ENCODE results near the gene CRYBB1. TPM values are rescaled to one million over a fixed set of nuclear protein-coding genes. Genes with fewer than 3 reads are reported as not detected.

Gene CRYBB1
- total and polyA plus RNA-seq, 2 of the 13 experiments (the other 11 are each of a cell fraction or from before 2014, with no cell fraction given), result not detected

DNA sequence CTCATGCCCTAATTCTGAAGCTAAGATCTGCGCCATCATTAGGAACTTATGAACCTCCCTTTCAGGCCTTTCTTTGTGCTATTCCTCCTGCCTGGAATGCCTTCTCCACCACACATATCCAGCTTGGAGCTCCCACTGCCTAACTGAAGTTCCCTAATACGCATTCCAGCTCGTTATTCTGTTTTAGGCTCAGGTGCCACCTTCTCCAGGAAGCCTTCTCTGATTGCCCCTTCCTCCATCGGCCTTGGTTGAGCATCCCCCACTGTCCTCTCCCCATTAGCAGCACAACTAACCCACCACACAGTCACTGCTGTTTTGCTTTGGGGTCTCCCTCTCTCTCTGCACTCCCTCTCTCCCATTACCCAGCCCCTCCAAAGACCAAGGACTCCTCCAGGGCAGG lies 5.2 kb downstream of the CRYBB1 start:
- WGBS (ENCODE audit: low lambda C conversion rate), result 21% methylated on average over 4 of the region's 4 CpGs
- H3K27me3 ChIP-seq (ENCODE audit: control insufficient read depth in 1 of 2, insufficient read depth in 2 of 2, low read length in 2 of 2), result peaks cover 0 to 14% of the 10 kb centered on the region in 2 experiments; a peak in 2 of 5 replicates
- H3K4me3 ChIP-seq (replicated peaks in 1 of 3; ENCODE audit: insufficient read depth in 1 of 3, low read depth in 2 of 3, low read length in 3 of 3), result no peak overlapping the region
- H2AFZ ChIP-seq (ENCODE audit: low read length), result no peak overlapping the region
- FAIRE-seq (no peak), DNase-seq (ENCODE audit: low spot score) (no peak), ATAC-seq (no peak)
- H3K27ac ChIP-seq (ENCODE audit: extremely low read length, insufficient read depth, low read length), result no peak overlapping the region
- no peaks in the 10 kb centered on the region for H3K36me3 ChIP-seq (replicated peaks in 1 of 2; ENCODE audit: control insufficient read depth in 1 of 2, insufficient read depth in 2 of 2, low read length in 2 of 2)
- intact Hi-C loops (cut with micrococcal nuclease; ENCODE audit: unreplicated experiment) (no loop called here), in situ Hi-C loops (cut with HindIII; ENCODE audit: extremely low pct_ligation_motif_present, low pct_unique_long_range_greater_than_20kb) (no loop called here)
- H3K9ac ChIP-seq (ENCODE audit: insufficient read depth, low read depth, low read length), result no peak overlapping the region
- no TSS peak for BruUV-seq (replicated peaks)
- no peaks in the 10 kb centered on the region for H4K20me1 ChIP-seq (ENCODE audit: insufficient read depth, low read length)
- H3K79me2 ChIP-seq (ENCODE audit: insufficient read depth, low read length), result no peaks in the 10 kb centered on the region
- H3K9me3 ChIP-seq (ENCODE audit: low read length), result no peaks in the 10 kb centered on the region
- TF ChIP-seq ELF3 (CRISPR knock-in tag; IDR thresholded peaks at IDR 0.05) (no peak), ZNF709 (CRISPR knock-in tag; IDR thresholded peaks at IDR 0.05) (no peak), NR3C1 (CRISPR knock-in tag; IDR thresholded peaks at IDR 0.05) (no peak), ZC3H4 (CRISPR knock-in tag; IDR thresholded peaks at IDR 0.05; ENCODE audit: borderline replicate concordance) (no peak), MATR3 (CRISPR knock-in tag; IDR thresholded peaks at IDR 0.05) (no peak), ZKSCAN1 (IDR thresholded peaks at IDR 0.05; ENCODE audit: low read length) (no peak), FOXA3 (CRISPR knock-in tag; IDR thresholded peaks at IDR 0.05) (no peak), ZNF703 (CRISPR knock-in tag; IDR thresholded peaks at IDR 0.05; ENCODE audit: borderline replicate concordance) (no peak), RXRA (CRISPR knock-in tag; IDR thresholded peaks at IDR 0.05) (no peak), ZNF432 (CRISPR knock-in tag; IDR thresholded peaks at IDR 0.05; ENCODE audit: borderline replicate concordance) (no peak), KLF6 (CRISPR knock-in tag; IDR thresholded peaks at IDR 0.05) (no peak), ZNF549 (CRISPR knock-in tag; IDR thresholded peaks at IDR 0.05) (no peak), SMAD3 (CRISPR knock-in tag; IDR thresholded peaks at IDR 0.05) (no peak), U2AF1 (optimal IDR thresholded peaks at IDR 0.05; ENCODE audit: low read depth, low read length) (no peak), PHF20 (CRISPR knock-in tag; IDR thresholded peaks at IDR 0.05) (no peak)
- TF ChIP-seq, protein P1, sequence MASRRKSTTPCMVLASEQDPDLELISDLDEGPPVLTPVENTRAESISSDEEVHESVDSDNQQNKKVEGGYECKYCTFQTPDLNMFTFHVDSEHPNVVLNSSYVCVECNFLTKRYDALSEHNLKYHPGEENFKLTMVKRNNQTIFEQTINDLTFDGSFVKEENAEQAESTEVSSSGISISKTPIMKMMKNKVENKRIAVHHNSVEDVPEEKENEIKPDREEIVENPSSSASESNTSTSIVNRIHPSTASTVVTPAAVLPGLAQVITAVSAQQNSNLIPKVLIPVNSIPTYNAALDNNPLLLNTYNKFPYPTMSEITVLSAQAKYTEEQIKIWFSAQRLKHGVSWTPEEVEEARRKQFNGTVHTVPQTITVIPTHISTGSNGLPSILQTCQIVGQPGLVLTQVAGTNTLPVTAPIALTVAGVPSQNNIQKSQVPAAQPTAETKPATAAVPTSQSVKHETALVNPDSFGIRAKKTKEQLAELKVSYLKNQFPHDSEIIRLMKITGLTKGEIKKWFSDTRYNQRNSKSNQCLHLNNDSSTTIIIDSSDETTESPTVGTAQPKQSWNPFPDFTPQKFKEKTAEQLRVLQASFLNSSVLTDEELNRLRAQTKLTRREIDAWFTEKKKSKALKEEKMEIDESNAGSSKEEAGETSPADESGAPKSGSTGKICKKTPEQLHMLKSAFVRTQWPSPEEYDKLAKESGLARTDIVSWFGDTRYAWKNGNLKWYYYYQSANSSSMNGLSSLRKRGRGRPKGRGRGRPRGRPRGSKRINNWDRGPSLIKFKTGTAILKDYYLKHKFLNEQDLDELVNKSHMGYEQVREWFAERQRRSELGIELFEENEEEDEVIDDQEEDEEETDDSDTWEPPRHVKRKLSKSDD (CRISPR knock-in tag; IDR thresholded peaks at IDR 0.05; ENCODE audit: low read depth), result no peak
- no peaks in the 10 kb centered on the region for H3K4me1 ChIP-seq (ENCODE audit: insufficient read depth, low read length)
- POLR2A ChIA-PET, result no interaction called here
- CTCF ChIA-PET (ENCODE audit: low intra/inter-chr PET ratio, low total read pairs), result no interaction called here
- no peak overlapping the region for H3K4me2 ChIP-seq (ENCODE audit: low read depth, low read length)
